Upper lobe of left lung (tissue), 4 donors: Measurements from ENCODE around the gene EFHB.
"Not testable (repeated sequence)": the region's sequence is repeated elsewhere in the genome, so short reads cannot be mapped to it uniquely, and the experiment has no call there.

ENCODE experiments used
- CTCF ChIP-seq, 6 experiments: fragments of 450-650 bp in 4 of 6; fragments of 200-600 bp in 2 of 6; sonication (generic) in 2 of 6; IDR thresholded peaks; one replicate each; pipeline ENCODE4 v1.5.1; 2016 to 2019; ENCODE audit warnings: antibody characterized with exemption in 6 of 6
- EP300 ChIP-seq, 4 donors: sonication (generic); formaldehyde crosslinking; IDR thresholded peaks; one replicate each; pipeline ENCODE4 v1.5.1; 2017; ENCODE audit warnings: antibody characterized with exemption in 4 of 4, control low read depth in 2 of 4
- POLR2A ChIP-seq, 4 donors: fragments of 450-650 bp; IDR thresholded peaks; one replicate each; pipeline ENCODE4 v1.5.1; 2016 to 2017; ENCODE audit warnings: antibody characterized with exemption in 4 of 4, mild to moderate bottlenecking in 2 of 4
- POLR2AphosphoS5 ChIP-seq, 2 donors: sonication (generic); formaldehyde crosslinking; IDR thresholded peaks; one replicate each; pipeline ENCODE4 v1.5.1; 2017; ENCODE audit warnings: antibody characterized with exemption in 2 of 2

DNA sequence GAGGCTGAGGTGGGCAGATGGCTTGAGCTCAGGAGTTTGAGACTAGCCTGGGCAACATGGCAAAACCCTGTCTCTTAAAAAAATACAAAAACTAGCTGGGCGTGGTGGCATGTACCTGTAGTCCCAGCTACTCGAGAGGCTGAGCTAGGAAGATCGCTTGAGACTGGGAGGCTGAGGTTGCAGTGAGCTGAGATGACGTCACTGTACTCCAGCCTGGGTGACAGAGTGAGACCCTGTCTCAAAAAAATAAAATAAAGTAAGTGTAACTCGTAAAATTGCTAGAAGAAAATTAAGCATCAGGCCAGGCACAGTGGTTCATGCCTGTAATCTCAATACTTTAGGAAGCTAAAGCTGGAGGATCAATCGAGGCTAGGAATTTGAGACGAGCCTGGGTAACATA, 34.2 kb downstream of the EFHB start:
- not testable (repeated sequence) for TF ChIP-seq POLR2AphosphoS5, CTCF, POLR2A, EP300 (IDR thresholded peaks at IDR 0.05)
